ENCODE data around the gene ELF1. TPM values are rescaled to one million over a fixed set of nuclear protein-coding genes. Genes with fewer than 3 reads are reported as not detected.

The ELF1 gene
- total and polyA plus RNA-seq, 2 experiments from 2014 or later, result 7.0 to 12.7 TPM

GRCh38 chr13:40960716-40961115 lies 58.4 kb downstream of the ELF1 start:
- DNase-seq (ENCODE audit: low spot score) (no peak), ATAC-seq (no peak)
- H3K9me2 ChIP-seq (ENCODE audit: insufficient read depth), result peaks cover 4% of the 10 kb centered on the region; the same call in 1 of the 2 replicates
- Mint-ChIP-seq H3K27ac (no peak overlapping the region), H3K4me3 (no peak overlapping the region), H3K27me3 (ENCODE audit: insufficient read depth, low read depth, poor library complexity) (peaks cover 2% of the 10 kb centered on the region), H3K36me3 (ENCODE audit: low read depth) (peaks cover 17% of the 10 kb centered on the region; the same call in 2 of the 3 replicates), H3K9me3 (peaks cover 11% of the 10 kb centered on the region; the same call in 2 of the 3 replicates), H3K4me1 (no peaks in the 10 kb centered on the region)
- no peaks in the 10 kb centered on the region for H3K4me1 ChIP-seq (ENCODE audit: insufficient read depth)
- H3F3A ChIP-seq (replicated peaks; ENCODE audit: low read depth), result no peaks in the 10 kb centered on the region
- H4K20me1 ChIP-seq (replicated peaks; ENCODE audit: insufficient read depth), result no peaks in the 10 kb centered on the region
- H3K27ac ChIP-seq (ENCODE audit: low read depth), result no peak overlapping the region
- H3K4me3 ChIP-seq, result no peak overlapping the region
- H3K36me3 ChIP-seq (ENCODE audit: insufficient read depth), result no peaks in the 10 kb centered on the region; the same call in 1 of the 2 replicates
- TF ChIP-seq, protein P1, sequence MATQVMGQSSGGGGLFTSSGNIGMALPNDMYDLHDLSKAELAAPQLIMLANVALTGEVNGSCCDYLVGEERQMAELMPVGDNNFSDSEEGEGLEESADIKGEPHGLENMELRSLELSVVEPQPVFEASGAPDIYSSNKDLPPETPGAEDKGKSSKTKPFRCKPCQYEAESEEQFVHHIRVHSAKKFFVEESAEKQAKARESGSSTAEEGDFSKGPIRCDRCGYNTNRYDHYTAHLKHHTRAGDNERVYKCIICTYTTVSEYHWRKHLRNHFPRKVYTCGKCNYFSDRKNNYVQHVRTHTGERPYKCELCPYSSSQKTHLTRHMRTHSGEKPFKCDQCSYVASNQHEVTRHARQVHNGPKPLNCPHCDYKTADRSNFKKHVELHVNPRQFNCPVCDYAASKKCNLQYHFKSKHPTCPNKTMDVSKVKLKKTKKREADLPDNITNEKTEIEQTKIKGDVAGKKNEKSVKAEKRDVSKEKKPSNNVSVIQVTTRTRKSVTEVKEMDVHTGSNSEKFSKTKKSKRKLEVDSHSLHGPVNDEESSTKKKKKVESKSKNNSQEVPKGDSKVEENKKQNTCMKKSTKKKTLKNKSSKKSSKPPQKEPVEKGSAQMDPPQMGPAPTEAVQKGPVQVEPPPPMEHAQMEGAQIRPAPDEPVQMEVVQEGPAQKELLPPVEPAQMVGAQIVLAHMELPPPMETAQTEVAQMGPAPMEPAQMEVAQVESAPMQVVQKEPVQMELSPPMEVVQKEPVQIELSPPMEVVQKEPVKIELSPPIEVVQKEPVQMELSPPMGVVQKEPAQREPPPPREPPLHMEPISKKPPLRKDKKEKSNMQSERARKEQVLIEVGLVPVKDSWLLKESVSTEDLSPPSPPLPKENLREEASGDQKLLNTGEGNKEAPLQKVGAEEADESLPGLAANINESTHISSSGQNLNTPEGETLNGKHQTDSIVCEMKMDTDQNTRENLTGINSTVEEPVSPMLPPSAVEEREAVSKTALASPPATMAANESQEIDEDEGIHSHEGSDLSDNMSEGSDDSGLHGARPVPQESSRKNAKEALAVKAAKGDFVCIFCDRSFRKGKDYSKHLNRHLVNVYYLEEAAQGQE (IDR thresholded peaks at IDR 0.05; ENCODE audit: unreplicated experiment), result no peak
- TF ChIP-seq EZH2phosphoT487 (IDR thresholded peaks at IDR 0.05; ENCODE audit: unreplicated experiment) (no peak), ZNF114 (CRISPR knock-in tag; IDR thresholded peaks at IDR 0.05) (no peak), JUNB (IDR thresholded peaks at IDR 0.05; ENCODE audit: unreplicated experiment) (no peak), CREB1 (CRISPR knock-in tag; IDR thresholded peaks at IDR 0.05; ENCODE audit: low read depth) (no peak), STAT1 (IDR thresholded peaks at IDR 0.05; ENCODE audit: unreplicated experiment) (no peak)
- H2AFZ ChIP-seq, result no peak overlapping the region
- H3K4me2 ChIP-seq, result no peak overlapping the region
- H3K27me3 ChIP-seq (ENCODE audit: insufficient read depth), result no peaks in the 10 kb centered on the region
- H3K79me2 ChIP-seq (replicated peaks; ENCODE audit: insufficient read depth), result no peaks in the 10 kb centered on the region

DNA sequence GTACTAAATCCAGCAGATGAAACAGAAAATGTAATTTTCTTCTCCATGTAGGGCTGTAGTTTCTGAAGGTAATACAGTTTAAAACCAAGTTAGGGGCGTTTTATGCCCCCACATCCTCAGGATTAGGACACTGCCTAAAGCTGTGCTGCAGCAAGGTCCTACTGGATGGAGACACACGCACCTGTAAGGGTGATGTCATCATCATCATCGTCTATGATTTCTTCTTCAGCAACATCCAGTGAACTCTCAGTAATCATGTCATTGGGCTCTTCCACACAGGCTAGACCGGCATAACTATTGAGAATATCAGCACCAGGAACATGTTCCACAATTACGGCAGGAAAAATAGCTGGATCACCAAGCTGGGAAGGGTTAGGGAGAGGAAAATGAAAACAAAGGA lies 60.5 kb downstream of the ELF1 start:
- peaks cover 4% of the 10 kb centered on the region; the same call in 1 of the 2 replicates for H3K9me2 ChIP-seq (ENCODE audit: insufficient read depth)
- DNase-seq (ENCODE audit: low spot score), result no peak
- no peak overlapping the region for H3K4me3 Mint-ChIP-seq
- H2AFZ ChIP-seq, result no peak overlapping the region
- H3K27ac ChIP-seq (ENCODE audit: low read depth), result no peak overlapping the region
- H3K4me1 ChIP-seq (ENCODE audit: insufficient read depth), result no peaks in the 10 kb centered on the region
- H3K79me2 ChIP-seq (replicated peaks; ENCODE audit: insufficient read depth), result no peaks in the 10 kb centered on the region
- H3K36me3 ChIP-seq (ENCODE audit: insufficient read depth), result no peaks in the 10 kb centered on the region; the same call in 1 of the 2 replicates
- no peak for ATAC-seq
- H3K9me3 Mint-ChIP-seq, result peaks cover 19% of the 10 kb centered on the region
- H4K20me1 ChIP-seq (replicated peaks; ENCODE audit: insufficient read depth), result no peaks in the 10 kb centered on the region
- no peaks in the 10 kb centered on the region for H3K4me1 Mint-ChIP-seq
- H3K36me3 Mint-ChIP-seq (ENCODE audit: low read depth), result peaks cover 25% of the 10 kb centered on the region
- no peak overlapping the region for H3K4me2 ChIP-seq
- no peaks in the 10 kb centered on the region for H3F3A ChIP-seq (replicated peaks; ENCODE audit: low read depth)
- H3K27me3 ChIP-seq (ENCODE audit: insufficient read depth), result no peaks in the 10 kb centered on the region
- H3K27ac Mint-ChIP-seq, result no peak overlapping the region
- H3K27me3 Mint-ChIP-seq (ENCODE audit: insufficient read depth, low read depth, poor library complexity), result peaks cover 5% of the 10 kb centered on the region
- H3K4me3 ChIP-seq, result no peak overlapping the region
- TF ChIP-seq ZNF114 (CRISPR knock-in tag; IDR thresholded peaks at IDR 0.05), result no peak
- TF ChIP-seq ETS1 (IDR thresholded peaks at IDR 0.05), result no peak
- no peak for TF ChIP-seq CTCF (conservative IDR thresholded peaks at IDR 0.05; ENCODE audit: low read depth in 2 of 2)
- no peak for TF ChIP-seq NANOG (IDR thresholded peaks at IDR 0.05; ENCODE audit: borderline replicate concordance)
- no peak for TF ChIP-seq ZNF462 (CRISPR knock-in tag; IDR thresholded peaks at IDR 0.05)
